ENCODE results near the gene BMERB1.
"Not testable (repeated sequence)": the region's sequence is repeated elsewhere in the genome, so short reads cannot be mapped to it uniquely, and the experiment has no call there.

The BMERB1 gene

GRCh38 chr16:15572329-15573001 is 138.1 kb downstream of the BMERB1 start:
- TF ChIP-seq CTCF (IDR thresholded peaks at IDR 0.05; ENCODE audit: low read depth, low read length): peak; percentile 13
- peak; percentile 80 for DNase-seq (ENCODE audit: extremely low read depth, low read depth)

- no peak for TF ChIP-seq CTCF (IDR thresholded peaks at IDR 0.05; ENCODE audit: low read depth, low read length)
- no peak for DNase-seq (ENCODE audit: extremely low read depth, low read depth)
Observed at GRCh38 chr16:15573274-15573895, 139.0 kb downstream of the BMERB1 start.

GRCh38 chr16:15573896-15574613 is 139.7 kb downstream of the BMERB1 start:
- DNase-seq (ENCODE audit: extremely low read depth, low read depth): not testable (repeated sequence)

GRCh38 chr16:15574614-15574948 is 140.2 kb downstream of the BMERB1 start:
- no peak for DNase-seq (ENCODE audit: extremely low read depth, low read depth)

DNA sequence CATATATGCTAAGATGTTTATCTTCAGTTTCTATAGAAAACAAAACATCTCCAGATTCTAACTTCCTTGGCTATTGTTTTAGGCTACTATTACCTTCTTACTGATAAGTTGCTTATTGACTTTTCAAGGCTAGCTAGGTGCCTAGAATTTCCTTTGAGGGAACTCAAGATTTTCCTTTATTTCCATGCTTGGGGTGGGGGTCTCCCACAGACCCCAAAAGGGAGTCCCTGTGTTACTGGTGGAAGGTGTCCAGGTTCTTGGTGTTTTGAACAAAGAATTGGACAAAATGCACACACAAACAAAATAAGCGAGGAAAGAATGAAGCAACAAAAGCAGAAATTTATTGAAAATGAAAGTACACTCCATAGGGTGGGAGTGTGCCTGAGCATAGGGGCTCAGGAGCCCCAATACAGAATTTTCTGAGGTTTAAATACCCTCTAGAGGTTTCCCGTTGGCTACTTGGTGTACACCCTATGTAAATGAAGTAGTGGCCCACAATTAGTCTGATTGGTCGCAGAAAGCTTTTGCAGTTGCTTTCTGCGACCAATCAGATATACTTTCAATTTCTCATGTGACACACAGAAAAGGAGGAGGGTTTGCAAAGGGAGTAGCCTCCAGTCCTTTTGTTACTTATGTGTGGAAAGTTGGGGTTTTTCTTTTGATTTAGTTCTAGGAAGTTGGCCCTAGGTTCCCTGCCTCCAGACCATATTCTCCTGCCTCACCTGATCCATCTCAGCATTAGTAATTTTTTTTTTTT is 141.1 kb downstream of the BMERB1 start:
- TF ChIP-seq CTCF (IDR thresholded peaks at IDR 0.05; ENCODE audit: low read depth, low read length): no peak
- DNase-seq (ENCODE audit: extremely low read depth, low read depth): no peak

More at GRCh38 chr16:15574614-15574948, 140.2 kb downstream of the BMERB1 start:
- TF ChIP-seq CTCF (IDR thresholded peaks at IDR 0.05; ENCODE audit: low read depth, low read length): no peak

DNA sequence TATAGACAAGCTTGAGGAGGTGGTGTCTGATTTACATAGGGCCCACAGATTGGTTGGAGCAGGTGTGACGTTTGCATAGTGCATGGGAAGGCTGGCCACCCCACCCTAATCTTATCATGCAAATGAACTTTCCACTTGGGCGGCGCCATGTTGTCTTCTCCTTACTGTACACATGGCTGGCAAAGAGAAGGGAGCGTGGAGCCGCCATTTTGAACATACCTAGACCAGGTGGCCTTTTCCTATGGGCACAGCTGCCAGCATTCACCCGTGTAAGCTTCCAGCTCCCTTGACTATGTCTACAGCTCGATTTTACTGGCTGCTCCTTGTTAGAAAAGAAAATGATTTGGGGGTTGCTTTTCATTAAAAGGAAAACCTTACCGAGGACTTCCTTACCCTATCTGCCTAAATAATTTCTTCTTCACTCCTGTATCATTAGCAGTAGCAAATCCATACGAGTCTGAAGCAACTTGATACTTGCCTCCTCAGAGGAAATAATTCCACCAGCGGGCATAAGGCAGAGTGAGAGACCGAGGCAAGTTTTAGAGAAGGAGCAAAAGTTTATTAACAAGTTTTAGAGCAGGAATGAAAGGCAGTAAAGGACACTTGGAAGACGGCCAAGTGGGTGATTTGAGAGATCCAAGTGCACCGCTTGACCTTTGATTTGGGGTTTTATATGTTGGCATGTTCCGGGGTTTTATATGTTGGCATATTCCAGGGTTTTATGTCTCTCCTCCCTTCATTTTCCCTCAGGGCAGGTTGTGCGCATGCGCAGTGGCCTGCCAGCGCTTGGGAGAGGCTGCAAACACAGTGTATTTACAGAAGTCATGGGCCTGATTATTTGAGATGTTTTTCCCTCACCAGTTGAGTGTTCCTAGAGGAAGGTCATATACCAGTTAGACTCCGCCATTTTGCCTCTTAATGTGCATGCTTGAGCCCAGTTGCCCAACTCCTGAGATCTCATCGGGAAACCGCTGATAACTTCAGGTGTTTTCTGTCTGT is 142.9 kb downstream of the BMERB1 start:
- DNase-seq (ENCODE audit: extremely low read depth, low read depth): no peak
- no peak for TF ChIP-seq CTCF (IDR thresholded peaks at IDR 0.05; ENCODE audit: low read depth, low read length)

- TF ChIP-seq CTCF (IDR thresholded peaks at IDR 0.05; ENCODE audit: low read depth, low read length): no peak
- no peak for DNase-seq (ENCODE audit: extremely low read depth, low read depth)
Observed at GRCh38 chr16:15578824-15579223, 144.4 kb downstream of the BMERB1 start.
